GM20000 (cell line): ENCODE results near the gene PRKG2.

Experiments used
- DNase-seq: peaks from one replicate; pipeline ENCODE4 v3.0.0; 2012; ENCODE audit warnings: low spot score
- TF ChIP-seq, protein P1 (sequence below): IDR thresholded peaks from 2 replicates; pipeline ENCODE4 v1.5.1; 2012; ENCODE audit warnings: mild to moderate bottlenecking, control low read depth; ENCODE audit errors: extremely low read depth, missing control alignments

PRKG2 gene

DNA sequence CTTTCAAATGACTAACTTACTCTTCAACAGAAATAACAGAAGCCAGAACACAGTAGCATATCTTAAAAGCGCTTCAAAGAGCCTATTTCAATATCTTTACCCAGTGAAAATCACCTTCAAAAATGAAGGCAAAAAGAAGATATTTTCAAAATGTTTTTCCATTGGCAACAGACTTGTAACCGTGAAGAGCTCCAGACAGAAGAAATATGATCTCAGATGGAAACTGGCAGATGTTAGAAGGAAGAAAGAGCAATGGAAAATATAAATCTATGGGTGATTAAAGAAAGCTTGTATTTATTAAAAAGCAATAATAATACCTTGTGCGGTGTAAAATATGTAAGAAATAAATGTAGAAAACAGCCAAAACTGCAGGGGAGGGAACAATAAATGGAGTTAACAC lies 35.7 kb downstream of the PRKG2 start:
- TF ChIP-seq, protein P1, sequence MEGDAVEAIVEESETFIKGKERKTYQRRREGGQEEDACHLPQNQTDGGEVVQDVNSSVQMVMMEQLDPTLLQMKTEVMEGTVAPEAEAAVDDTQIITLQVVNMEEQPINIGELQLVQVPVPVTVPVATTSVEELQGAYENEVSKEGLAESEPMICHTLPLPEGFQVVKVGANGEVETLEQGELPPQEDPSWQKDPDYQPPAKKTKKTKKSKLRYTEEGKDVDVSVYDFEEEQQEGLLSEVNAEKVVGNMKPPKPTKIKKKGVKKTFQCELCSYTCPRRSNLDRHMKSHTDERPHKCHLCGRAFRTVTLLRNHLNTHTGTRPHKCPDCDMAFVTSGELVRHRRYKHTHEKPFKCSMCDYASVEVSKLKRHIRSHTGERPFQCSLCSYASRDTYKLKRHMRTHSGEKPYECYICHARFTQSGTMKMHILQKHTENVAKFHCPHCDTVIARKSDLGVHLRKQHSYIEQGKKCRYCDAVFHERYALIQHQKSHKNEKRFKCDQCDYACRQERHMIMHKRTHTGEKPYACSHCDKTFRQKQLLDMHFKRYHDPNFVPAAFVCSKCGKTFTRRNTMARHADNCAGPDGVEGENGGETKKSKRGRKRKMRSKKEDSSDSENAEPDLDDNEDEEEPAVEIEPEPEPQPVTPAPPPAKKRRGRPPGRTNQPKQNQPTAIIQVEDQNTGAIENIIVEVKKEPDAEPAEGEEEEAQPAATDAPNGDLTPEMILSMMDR: no peak
- no peak for DNase-seq

DNA sequence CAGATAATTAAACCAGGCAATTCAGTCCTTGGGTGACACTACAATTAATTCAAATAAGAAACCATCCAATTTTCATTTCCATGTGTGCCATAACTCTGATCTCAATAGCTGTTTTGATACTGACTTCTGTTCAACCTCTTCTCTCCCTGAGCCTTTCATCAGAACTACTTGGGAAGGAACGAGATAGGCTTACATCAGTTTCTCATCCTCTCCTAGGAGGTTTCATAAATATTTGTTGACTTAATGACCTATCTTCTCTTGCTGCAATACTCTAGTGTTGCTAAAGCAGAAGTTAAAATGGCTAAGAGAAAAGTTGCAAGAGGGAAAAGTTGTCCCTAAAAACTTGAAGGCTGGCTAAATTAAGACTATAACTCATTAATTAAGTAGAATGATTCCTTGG lies 41.8 kb downstream of the PRKG2 start:
- TF ChIP-seq, protein P1: no peak
- DNase-seq: no peak

DNA sequence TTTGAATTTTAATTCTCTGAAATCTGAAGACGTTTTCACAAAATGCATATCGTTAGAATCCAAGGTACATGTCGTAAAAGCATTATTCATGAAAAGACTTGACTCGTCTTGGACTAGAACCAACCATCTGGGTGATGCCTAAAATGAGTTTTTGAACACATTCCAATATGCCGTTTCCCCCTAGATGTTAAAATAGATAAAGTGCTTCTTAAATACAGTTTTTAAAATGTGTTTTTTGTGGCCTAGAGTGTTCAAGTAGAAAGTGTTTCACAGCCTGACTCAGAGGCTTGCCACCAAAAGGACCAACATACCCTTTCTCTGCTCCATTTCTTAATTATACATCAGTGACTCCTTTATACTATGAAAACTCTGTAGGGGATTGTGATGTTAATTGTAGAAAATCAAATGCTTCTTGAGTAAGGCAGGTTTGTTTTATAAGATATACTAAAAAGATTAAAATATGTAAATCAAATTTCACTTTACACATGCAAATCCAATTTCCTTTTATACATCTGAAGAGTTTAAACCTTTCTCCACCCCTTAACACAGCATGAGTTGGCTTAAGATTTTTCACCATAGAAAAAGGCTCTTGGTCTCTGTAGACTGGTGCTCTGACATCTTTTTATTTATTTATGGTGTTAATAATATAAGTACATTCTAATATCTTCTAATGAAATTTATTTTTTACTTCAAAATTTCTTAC lies 48.4 kb downstream of the PRKG2 start:
- TF ChIP-seq, protein P1: no peak
- no peak for DNase-seq

DNA sequence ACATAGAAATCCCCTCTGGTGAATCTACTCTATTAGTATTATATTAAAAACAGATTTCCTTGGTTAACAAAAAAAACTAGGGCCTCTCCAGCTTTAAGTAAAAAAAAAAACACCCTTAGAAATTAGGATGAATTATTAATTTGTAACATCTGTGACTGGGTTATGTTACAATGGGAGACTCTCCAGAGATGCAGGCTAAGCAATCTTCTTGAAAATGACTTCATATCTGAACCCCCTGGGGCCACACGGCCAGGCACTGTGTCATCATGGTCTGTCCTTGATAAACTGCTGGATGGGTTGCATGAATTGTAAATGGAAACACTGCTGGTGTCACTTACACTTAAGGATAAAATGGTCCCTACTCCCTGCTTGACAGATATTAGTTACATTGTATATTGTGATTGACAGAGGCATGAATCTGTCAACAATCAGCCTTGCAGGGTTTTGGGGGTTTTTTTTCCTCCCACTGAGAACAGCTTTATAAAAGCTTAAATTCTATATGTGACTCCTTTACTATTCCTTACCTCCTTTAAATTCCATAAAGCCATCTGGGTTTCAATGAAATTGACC lies 49.1 kb downstream of the PRKG2 start:
- TF ChIP-seq, protein P1: no peak
- DNase-seq: no peak

DNA sequence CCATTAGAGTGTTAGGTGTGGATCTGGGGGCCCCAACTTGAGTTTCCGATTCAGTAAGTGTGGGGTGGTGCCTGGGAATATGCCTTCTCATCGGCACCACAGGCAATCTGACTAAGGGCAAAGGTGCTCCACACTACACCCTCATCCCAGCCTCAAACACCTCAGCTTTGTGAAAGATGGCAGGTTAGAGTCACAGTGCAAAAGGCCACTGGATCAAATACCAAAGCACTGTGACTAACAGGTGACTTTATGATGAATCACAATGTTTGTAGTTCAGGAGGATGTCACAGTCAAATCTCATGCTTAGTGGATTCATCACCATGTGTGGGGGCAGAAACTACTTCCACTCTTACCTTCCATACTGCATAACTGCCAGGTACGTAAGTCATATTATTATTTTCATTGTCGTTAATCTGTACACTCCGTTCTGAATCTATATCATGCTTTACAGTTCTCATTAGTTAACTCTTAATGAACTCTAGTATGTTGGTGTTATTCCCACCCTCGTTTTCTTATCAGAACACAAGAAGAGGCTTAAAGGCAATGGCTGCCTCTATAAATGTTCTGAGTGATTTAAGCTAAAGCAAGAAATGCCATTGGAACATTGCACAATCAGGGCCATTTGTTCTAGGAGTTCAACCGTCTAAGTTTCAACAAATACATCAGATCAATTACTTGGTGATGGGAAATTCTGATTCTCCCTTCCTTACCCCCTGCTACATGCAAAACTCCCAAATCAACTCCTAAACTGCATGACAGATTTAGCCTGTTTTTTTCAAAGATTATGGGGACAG lies 50.2 kb downstream of the PRKG2 start:
- TF ChIP-seq, protein P1: no peak

DNA sequence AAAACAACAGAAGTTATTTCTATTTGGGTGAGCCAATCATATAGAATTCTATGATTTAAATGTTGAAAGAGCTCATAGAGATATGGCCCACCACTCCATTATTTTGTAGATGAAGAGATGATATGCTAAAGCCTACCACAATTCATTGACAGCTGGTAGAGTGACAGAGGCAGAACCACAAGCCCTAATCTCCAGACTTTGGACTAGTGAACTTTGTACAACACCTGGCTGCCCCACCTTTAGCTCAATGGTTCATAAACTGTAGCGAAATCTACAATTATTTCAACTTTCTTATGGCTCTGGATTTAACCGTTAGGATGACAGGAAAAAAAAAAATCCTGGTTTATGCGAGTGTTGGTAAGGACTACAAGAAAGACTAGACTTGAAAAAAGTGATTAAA lies 50.9 kb downstream of the PRKG2 start:
- no peak for DNase-seq
- TF ChIP-seq, protein P1: no peak

More for the DNA sequence above, 50.2 kb downstream of the PRKG2 start:
- DNase-seq: no peak
